LHCN-M2 (cell line): ENCODE measurements around the gene IGFBP2. TPM values are rescaled to one million over a fixed set of nuclear protein-coding genes. Genes with fewer than 3 reads are reported as not detected.

Experiments
- DNase-seq: peaks from one replicate; pipeline ENCODE4 v3.0.0-alpha.2; 2012; ENCODE audit warnings: low read depth
- total RNA-seq: library from RNA; depleted of rRNA; stranded (reverse); fragments of >200 nt; gene quantifications from 2 replicates; pipeline ENCODE4 v1.2.3, GENCODE V29; 2014

Gene IGFBP2
- total RNA-seq, 1 experiment from 2014 or later = 0.23 TPM

DNA sequence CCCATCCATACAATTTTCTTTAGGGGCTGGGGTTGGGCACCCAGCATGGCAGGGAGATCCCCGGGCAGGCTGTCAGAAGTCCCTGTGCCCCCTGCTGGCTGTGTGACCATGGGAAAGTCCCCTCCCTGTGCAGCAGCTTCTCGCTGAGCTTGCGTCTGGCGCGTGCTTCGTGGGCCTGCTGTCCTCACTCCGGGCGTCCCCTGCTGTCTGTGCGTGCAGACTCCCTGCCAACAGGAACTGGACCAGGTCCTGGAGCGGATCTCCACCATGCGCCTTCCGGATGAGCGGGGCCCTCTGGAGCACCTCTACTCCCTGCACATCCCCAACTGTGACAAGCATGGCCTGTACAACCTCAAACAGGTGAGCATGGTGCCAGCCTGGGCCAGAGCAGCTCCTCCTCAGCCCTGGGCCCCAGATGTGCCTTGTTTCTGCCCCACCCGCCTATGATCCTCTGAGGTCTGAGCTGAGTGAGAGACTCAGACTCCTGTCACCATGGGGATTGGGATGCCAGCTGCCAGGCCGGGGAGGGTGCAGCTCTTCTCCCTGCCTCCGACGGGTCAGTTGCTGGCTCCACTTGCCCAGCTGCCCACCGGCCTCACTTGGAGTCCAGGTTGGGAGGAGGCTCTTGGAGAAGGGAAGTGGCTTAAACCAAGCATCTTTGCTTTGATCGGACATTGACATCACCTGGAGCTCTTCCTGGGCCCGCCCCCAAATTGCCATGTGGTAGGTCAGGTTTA, 28.6 kb downstream of the IGFBP2 start:
- no peak for DNase-seq

GRCh38 chr2:216663106-216663505, 29.9 kb downstream of the IGFBP2 start:
- DNase-seq = no peak

GRCh38 chr2:216663846-216664245, 30.6 kb downstream of the IGFBP2 start:
- no peak for DNase-seq

GRCh38 chr2:216664593-216665034, 31.4 kb downstream of the IGFBP2 start:
- DNase-seq = no peak

DNA sequence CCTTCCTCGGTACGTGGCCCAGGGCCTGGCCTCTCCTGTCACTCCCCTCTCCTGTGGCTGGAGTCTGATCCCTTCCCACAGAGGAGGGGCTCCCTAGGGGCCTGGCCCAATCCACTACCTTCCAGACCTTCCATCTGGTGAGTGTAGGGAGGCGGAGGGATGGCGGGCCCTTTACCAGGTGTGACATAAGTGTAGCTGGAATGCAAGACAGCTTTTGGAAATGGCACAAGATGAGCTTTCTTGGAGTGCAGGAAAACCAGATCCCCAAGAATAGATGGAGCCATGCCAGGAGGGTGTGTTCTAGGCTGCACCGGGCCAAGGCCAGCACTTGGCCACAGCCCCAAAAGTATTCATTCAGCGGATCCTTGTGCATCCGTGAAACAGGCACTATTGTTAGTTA, 32.0 kb downstream of the IGFBP2 start:
- no peak for DNase-seq

DNA sequence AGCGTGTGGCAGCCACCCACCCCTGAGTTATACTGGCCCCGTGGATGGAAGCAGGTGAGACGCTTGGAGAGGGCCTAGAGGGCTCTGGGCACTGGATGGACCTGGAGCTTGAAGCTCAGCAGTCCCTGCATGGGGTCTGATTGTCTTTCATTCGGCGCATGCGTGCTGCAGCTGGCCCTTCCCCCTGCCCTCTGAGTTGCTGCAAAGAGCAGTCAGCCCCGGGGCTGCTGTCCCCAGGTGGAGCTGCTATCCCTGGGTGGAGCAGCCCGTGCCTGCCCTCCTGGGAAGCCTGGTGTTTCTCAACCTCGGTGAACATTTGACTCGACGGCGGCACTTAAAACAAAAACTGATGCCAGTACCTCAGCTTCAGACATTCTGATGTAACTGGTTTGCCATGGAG, 32.5 kb downstream of the IGFBP2 start:
- DNase-seq = no peak

DNA sequence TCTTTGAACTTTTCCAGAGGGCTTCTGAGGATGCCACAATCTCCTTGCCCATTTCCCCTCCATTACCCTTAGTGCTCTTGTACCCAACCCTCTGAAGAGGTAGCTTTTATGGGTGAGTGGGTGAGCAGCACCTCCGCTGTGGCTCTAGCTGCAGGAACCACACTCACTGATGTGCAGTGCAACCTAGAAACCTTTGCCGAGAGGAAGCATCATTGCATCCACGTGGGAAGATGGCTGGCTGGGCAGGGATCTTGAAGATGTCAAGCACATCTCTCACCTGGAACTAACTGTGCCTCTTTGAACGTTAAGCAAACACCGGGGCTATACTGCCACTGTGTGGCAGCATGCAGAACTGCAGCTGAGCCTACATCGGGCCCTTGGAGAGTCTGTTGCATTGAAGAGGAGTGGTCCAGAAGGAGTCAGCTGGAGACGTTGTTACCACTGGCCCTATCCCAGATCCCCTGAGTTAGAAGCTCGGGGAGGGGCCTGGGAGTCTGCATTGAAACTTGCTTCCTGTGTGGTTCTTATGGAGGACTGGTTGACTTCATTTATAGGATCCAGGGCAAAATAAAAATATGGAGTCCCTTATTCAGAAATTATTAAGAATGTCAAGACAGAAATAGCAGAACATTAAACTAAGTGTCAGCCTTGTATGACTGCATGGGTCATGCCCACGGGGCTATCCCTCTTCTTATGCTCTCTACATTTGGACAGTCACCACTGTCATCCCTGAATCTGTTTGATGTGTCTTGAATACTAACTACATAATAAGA, 33.4 kb downstream of the IGFBP2 start:
- peak; percentile 47 for DNase-seq

- DNase-seq = no peak
Observed at GRCh38 chr2:216670266-216671080, 37.3 kb downstream of the IGFBP2 start.

GRCh38 chr2:216671081-216671411, 37.8 kb downstream of the IGFBP2 start:
- no peak for DNase-seq

- no peak for DNase-seq
Observed at GRCh38 chr2:216671791-216672343, 38.6 kb downstream of the IGFBP2 start.

DNA sequence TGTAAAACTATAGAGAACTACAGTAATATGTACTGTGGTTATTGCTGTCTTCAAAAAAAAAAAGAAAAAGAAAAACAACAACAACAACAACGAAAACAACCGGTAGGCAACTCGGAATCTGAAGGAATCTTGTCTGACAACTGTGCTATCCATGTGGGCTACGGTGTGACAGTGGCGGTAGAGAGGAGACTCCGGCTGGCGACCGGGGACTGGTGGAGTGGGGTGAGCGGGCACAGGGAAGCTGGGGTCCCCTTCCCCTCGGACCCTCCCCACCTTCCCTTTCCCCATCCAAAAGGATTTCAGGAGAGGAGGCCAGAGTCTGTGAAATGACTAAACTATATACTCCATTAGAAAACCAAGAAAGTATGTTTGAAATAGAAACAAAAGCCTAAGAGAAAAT, 39.2 kb downstream of the IGFBP2 start:
- DNase-seq = no peak

DNA sequence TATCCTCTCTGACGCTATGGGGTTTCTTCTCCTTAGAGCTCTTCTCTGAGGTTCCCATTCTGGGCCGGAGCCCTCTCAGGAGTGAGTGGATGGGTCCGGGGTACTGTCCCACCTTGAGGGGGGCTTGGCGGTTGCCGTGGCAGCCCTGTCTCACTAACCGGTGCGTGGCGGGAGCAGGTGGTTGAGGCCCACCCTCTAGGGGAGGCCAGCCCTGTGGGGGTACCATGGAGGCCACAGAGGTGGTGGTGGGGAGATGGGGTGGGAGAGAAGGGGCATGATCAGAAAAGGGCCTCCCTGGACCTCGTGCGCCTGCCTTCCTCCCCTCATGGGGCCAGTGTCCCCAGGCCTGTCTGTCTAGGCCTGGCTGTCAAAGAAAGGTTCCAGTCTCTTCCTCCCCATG, 39.8 kb downstream of the IGFBP2 start:
- DNase-seq = no peak

- DNase-seq = no peak
Observed at GRCh38 chr2:216673609-216674008, 40.4 kb downstream of the IGFBP2 start.

- DNase-seq = no peak
Observed at GRCh38 chr2:216674376-216674775, 41.2 kb downstream of the IGFBP2 start.

- DNase-seq = no peak
Observed at GRCh38 chr2:216676630-216677029, 43.4 kb downstream of the IGFBP2 start.

DNA sequence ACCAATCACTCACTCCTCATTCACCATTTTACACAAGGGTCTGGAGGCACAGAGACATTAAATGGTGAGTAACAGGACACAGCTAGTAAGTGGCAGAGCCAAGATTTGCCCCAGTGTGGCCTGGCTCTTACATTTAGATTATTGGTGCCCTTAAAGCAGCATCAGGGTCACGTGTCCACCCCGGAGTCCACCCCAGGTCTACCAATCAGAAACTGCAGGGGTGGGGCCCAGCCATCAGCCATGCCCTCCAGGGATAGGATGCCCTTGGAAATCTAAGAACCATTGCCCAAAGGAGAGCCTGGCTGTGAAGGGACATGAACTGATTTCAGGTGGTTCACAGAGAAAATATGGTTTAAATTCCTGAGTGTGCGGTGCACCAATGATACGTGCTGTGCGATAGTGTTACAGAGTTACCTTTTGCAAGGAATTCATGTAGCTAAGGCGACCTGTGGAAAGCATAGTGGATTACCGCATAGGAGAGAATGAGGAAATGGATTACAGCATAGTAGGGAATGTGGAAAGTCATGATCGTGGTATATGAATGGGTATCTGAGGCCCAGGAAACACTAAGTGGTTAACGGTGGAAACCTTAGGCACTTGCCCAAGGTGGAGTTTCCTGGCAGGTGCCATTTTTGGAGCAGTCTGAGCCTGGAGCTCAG, 44.3 kb downstream of the IGFBP2 start:
- DNase-seq = no peak

DNA sequence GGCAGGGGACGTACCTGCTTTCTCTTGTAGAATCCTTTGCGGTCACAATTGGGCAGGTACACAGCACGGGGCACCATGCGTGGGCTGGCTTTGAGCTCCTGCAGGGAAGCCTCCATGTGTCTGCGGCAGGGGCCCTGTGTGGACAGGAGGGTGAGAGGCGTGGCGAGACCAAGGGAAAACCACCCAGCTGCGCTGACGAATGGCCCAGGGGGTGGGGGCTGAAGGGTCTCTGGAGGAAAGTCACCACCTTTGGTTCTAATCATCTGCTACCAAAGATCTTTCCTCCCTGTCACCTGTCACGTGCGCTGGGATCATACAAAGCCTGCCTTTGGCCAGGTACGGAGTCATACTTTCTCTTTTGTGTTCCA, 44.9 kb downstream of the IGFBP2 start:
- DNase-seq = no peak

GRCh38 chr2:216678813-216679657, 45.8 kb downstream of the IGFBP2 start:
- DNase-seq = no peak

- peak; percentile 64 for DNase-seq
Observed at GRCh38 chr2:216679658-216680024, 46.4 kb downstream of the IGFBP2 start.

DNA sequence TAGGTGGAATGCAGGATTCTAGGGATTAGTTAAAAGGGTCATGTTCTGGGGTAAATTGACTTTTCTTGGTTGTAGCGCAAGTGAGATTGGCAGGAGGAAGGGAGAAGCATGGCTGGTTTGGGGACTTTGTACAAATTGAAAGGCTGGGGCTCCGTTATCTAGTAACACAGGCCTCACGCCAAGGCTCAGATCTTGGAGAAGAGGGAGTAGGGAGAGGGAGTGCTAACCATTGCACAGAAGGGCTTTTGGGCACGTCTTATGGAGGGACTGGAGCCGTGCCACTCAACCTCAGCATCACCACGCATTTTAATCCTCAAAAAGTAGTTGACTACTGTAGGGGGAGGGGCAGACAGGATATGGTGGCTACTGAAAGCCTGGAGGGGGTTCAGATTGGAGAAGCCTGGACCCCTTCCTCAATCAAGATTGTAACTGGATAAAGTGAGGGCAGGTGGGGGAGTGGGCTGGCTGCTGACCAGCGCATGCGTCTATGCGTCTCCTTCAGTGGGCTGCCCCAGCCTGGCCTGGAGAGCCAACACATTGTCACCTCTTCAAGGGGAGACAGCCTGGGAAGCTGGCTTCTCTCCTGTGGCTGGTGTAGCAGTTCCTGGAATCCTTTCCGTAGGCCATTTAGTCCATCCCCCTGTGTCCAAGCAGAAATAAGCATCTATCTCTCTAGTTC, 47.9 kb downstream of the IGFBP2 start:
- DNase-seq = no peak
